ENCODE measurements around the gene LRRC23. TPM values are rescaled to one million over a fixed set of nuclear protein-coding genes. Genes with fewer than 3 reads are reported as not detected.

The LRRC23 gene
- polyA plus RNA-seq, 2 of the 4 experiments (the other 2 are of a cell fraction) = 19.1 to 33.3 TPM

DNA sequence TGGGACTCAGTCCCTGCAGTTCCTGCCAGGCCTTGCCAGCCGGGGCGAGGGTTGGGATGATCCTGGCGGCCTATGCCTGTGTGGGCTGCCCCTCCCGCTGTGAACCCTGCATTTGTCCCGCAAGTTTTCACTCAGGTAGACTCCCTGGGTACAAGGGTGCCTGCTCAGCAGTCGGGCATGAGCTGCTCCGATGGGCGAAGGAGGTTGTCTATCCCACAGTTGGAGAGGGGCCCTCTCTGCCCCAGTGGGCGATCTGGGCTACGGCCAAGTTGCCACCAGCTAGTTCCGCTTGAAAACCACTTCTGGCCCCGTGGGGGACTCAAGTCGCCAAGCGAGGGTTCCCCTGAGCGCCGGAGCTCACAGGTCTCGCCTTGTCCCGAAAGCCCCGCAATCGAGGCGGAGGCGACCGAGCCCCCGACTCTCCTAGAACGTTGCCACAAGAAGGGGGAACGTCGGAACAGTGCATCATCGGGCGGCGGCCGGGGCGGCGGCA, 37.7 kb upstream of the LRRC23 start:
- ATAC-seq = peak; percentile 7 to 14; a peak in 5 of 6 replicates
- no peaks in the 10 kb centered on the region for H3K9me3 ChIP-seq
- WGBS (ENCODE audit: missing lambda C conversion rate) = 10% methylated on average over 15 of the region's 33 CpGs
- CTCF ChIA-PET = interaction anchor here (1.1 to 17.9 kb wide), 10 partner anchors 10 to 78 kb away, joined by 3 to 399 read pairs (median 44); partner anchors contain the start of genes ATN1, C12orf57, CDCA3 and ENO2
- peak overlapping the region; percentile 100 for H3K4me2 ChIP-seq
- peaks cover 41% of the 10 kb centered on the region for H3K4me1 ChIP-seq
- H3K4me3 ChIP-seq = peak overlapping the region; percentile 100
- no peak for FAIRE-seq
- peak overlapping the region; percentile 97 to 99 for H3K27ac ChIP-seq
- POLR2A ChIA-PET = interaction anchor here (1.1 to 4.8 kb wide), 12 partner anchors 8 to 114 kb away, joined by 4 to 74 read pairs (median 9); partner anchors contain the start of genes C12orf57, CDCA3, MLF2 and PTMS
- no peak for DNase-seq (ENCODE audit: low read depth in 1 of 2, low spot score in 1 of 2)
- TF ChIP-seq RAD21 (conservative IDR thresholded peaks at IDR 0.05 in 1 of 2, IDR thresholded peaks at IDR 0.05 in 1 of 2) (no peak), EP300 (IDR thresholded peaks at IDR 0.05) (no peak)

GRCh38 chr12:6867413-6868210, 37.0 kb upstream of the LRRC23 start, which contains the start of gene TPI1:
Gene TPI1 (plus strand): TSS chr12:6867531. CDS start chr12:6867567, 36 bp downstream.
- Histone ChIP-seq H3K4me3 (peak within 1 kb of the TSS; percentile 100), H3K4me2 (peak within 1 kb of the TSS; percentile 100), H3K4me1 (peaks cover 42% of the 10 kb centered on the region), H3K27ac (peak within 1 kb of the TSS; percentile 97 to 99), H3K9me3 (no peaks in the 10 kb centered on the region)
- DNase-seq (ENCODE audit: low read depth in 1 of 2, low spot score in 1 of 2) (peak; percentile 77 to 85), ATAC-seq (peak; percentile 45 to 71), FAIRE-seq (no peak)
- 2% methylated on average over 41 of the region's 86 CpGs for WGBS (ENCODE audit: missing lambda C conversion rate)
- POLR2A ChIA-PET = interaction anchor here (0.5 to 4.8 kb wide), 15 partner anchors 9 to 178 kb away, joined by 4 to 74 read pairs (median 8); partner anchors contain the start of genes C12orf57, CDCA3, MLF2 and PTMS
- CTCF ChIA-PET = interaction anchor here (0.6 to 17.9 kb wide), 15 partner anchors 9 to 101 kb away, joined by 3 to 399 read pairs (median 24); partner anchors contain the start of genes ATN1, C12orf57, CDCA3 and ENO2
- TF ChIP-seq, protein P1, sequence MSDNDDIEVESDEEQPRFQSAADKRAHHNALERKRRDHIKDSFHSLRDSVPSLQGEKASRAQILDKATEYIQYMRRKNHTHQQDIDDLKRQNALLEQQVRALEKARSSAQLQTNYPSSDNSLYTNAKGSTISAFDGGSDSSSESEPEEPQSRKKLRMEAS (IDR thresholded peaks at IDR 0.05) = peak; percentile 74
- TF ChIP-seq ESRRA (IDR thresholded peaks at IDR 0.05; ENCODE audit: borderline replicate concordance, low read length) (no peak), HOXA7 (CRISPR knock-in tag; IDR thresholded peaks at IDR 0.05) (no peak), KDM1A (IDR thresholded peaks at IDR 0.05; ENCODE audit: low read depth) (no peak), CEBPB (IDR thresholded peaks at IDR 0.05) (no peak), RARB (CRISPR knock-in tag; IDR thresholded peaks at IDR 0.05) (no peak), POLR2A (IDR thresholded peaks at IDR 0.05; ENCODE audit: low read length) (peak; percentile 99), BHLHE40 (IDR thresholded peaks at IDR 0.05; ENCODE audit: low read depth, low read length) (no peak), CHD4 (IDR thresholded peaks at IDR 0.05; ENCODE audit: borderline replicate concordance) (no peak), RAD21 (conservative IDR thresholded peaks at IDR 0.05 in 1 of 2, IDR thresholded peaks at IDR 0.05 in 1 of 2) (no peak), SREBF2 (IDR thresholded peaks at IDR 0.05) (no peak), CBX2 (IDR thresholded peaks at IDR 0.05; ENCODE audit: borderline replicate concordance, low read depth) (no peak), ZC3H11A (IDR thresholded peaks at IDR 0.05) (no peak), ZFP36 (IDR thresholded peaks at IDR 0.05; ENCODE audit: borderline replicate concordance, partially characterized antibody) (no peak), USF2 (IDR thresholded peaks at IDR 0.05) (no peak), HOXB5 (CRISPR knock-in tag; IDR thresholded peaks at IDR 0.05) (no peak), NPAS2 (CRISPR knock-in tag; IDR thresholded peaks at IDR 0.05; ENCODE audit: borderline replicate concordance) (no peak), EHF (CRISPR knock-in tag; IDR thresholded peaks at IDR 0.05) (no peak), ZNF302 (CRISPR knock-in tag; IDR thresholded peaks at IDR 0.05) (no peak), CTCF (IDR thresholded peaks at IDR 0.05) (no peak), PHF8 (IDR thresholded peaks at IDR 0.05; ENCODE audit: borderline replicate concordance, low read depth) (peak; percentile 98), HOXB13 (CRISPR knock-in tag; IDR thresholded peaks at IDR 0.05; ENCODE audit: low read depth) (no peak), MAFK (IDR thresholded peaks at IDR 0.05; ENCODE audit: partially characterized antibody) (no peak), TP53 (CRISPR knock-in tag; IDR thresholded peaks at IDR 0.05) (no peak; the same call in 1 of the 2 replicates), JUNB (IDR thresholded peaks at IDR 0.05) (no peak), HEYL (CRISPR knock-in tag; IDR thresholded peaks at IDR 0.05) (no peak), FOSL2 (IDR thresholded peaks at IDR 0.05) (no peak), FOSL2 (CRISPR knock-in tag; IDR thresholded peaks at IDR 0.05) (no peak)
- TF ChIP-seq, protein P2, sequence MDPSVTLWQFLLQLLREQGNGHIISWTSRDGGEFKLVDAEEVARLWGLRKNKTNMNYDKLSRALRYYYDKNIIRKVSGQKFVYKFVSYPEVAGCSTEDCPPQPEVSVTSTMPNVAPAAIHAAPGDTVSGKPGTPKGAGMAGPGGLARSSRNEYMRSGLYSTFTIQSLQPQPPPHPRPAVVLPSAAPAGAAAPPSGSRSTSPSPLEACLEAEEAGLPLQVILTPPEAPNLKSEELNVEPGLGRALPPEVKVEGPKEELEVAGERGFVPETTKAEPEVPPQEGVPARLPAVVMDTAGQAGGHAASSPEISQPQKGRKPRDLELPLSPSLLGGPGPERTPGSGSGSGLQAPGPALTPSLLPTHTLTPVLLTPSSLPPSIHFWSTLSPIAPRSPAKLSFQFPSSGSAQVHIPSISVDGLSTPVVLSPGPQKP (IDR thresholded peaks at IDR 0.05; ENCODE audit: low read depth, low read length) = no peak
- TF ChIP-seq, protein P3, sequence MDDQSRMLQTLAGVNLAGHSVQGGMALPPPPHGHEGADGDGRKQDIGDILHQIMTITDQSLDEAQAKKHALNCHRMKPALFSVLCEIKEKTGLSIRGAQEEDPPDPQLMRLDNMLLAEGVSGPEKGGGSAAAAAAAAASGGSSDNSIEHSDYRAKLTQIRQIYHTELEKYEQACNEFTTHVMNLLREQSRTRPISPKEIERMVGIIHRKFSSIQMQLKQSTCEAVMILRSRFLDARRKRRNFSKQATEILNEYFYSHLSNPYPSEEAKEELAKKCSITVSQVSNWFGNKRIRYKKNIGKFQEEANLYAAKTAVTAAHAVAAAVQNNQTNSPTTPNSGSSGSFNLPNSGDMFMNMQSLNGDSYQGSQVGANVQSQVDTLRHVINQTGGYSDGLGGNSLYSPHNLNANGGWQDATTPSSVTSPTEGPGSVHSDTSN (IDR thresholded peaks at IDR 0.05) = peak; percentile 64

Data from A549 (cell line).